IMR-90 (cell line): ENCODE results near the gene ABCC4. TPM values are rescaled to one million over a fixed set of nuclear protein-coding genes. Genes with fewer than 3 reads are reported as not detected.

Source experiments
- ATAC-seq: fragments of 200-7000 bp; cut with Tn5 transposase; 2 replicates; pipeline ENCODE4 v1.9.1; 2020; ENCODE audit warnings: low read depth, mild to moderate bottlenecking, moderate library complexity
- BruUV-seq: library from RNA; stranded (reverse); fragments of 400-500 nt; replicated peaks from 2 replicates; lab custom pipeline; 2021; lab: Mats Ljungman, UMichigan
- CTCF ChIA-PET: fragments of 300-600 bp; formaldehyde crosslinking; extraction: SDS; loops from one replicate; lab custom pipeline; 2021; ENCODE audit warnings: antibody characterized with exemption; lab: Yijun Ruan, JAX
- POLR2A ChIA-PET: fragments of 300-600 bp; sonication (Branson Sonifier 250); formaldehyde crosslinking; loops from one replicate; lab custom pipeline; 2022; ENCODE audit warnings: antibody characterized with exemption; ENCODE audit not compliant: unreplicated experiment; lab: Charles Lee
- DNase-seq: peaks from one replicate; pipeline ENCODE4 v3.0.0; 2013
- H2AFZ ChIP-seq: replicated peaks from 2 replicates; pipeline ENCODE3; 2013; ENCODE audit warnings: low read length, mild to moderate bottlenecking; ENCODE audit not compliant: poor library complexity
- H2AK5ac ChIP-seq: 2 replicates; pipeline ENCODE4 v1.6.1; 2013; ENCODE audit warnings: low read depth, low read length, inconsistent platforms
- H2AK9ac ChIP-seq: replicated peaks from 2 replicates; pipeline ENCODE3; 2013; ENCODE audit warnings: mild to moderate bottlenecking, low read depth, low read length, moderate library complexity; ENCODE audit not compliant: poor library complexity
- H2BK120ac ChIP-seq: 2 replicates; pipeline ENCODE4 v1.6.1; 2013; ENCODE audit warnings: low read depth, low read length, inconsistent platforms
- H2BK15ac ChIP-seq: 3 replicates; pipeline ENCODE4 v1.6.1; 2013; ENCODE audit warnings: low read depth, low read length, inconsistent platforms
- H2BK20ac ChIP-seq: 2 replicates; pipeline ENCODE4 v1.6.1; 2013; ENCODE audit warnings: low read depth, mild to moderate bottlenecking, inconsistent platforms, low read length, moderate library complexity
- H2BK5ac ChIP-seq: 2 replicates; pipeline ENCODE4 v1.6.1; 2013; ENCODE audit warnings: mild to moderate bottlenecking, low read depth, low read length, inconsistent platforms; ENCODE audit not compliant: poor library complexity, severe bottlenecking
- H3K14ac ChIP-seq: replicated peaks from 2 replicates; pipeline ENCODE4 v1.6.1; 2013; ENCODE audit warnings: low read depth, low read length, inconsistent platforms
- H3K18ac ChIP-seq: 2 replicates; pipeline ENCODE4 v1.6.1; 2013; ENCODE audit warnings: low read depth, low read length, control low read depth
- H3K23ac ChIP-seq: 2 replicates; pipeline ENCODE4 v1.6.1; 2013; ENCODE audit warnings: low read depth, low read length, inconsistent platforms
- H3K27ac ChIP-seq: 2 replicates; pipeline ENCODE4 v1.5.1; 2013; ENCODE audit warnings: mild to moderate bottlenecking, control low read depth, low read length; ENCODE audit not compliant: insufficient read depth
- H3K27me3 ChIP-seq: 2 replicates; pipeline ENCODE4 v1.6.1; 2013; ENCODE audit warnings: low read length; ENCODE audit not compliant: control insufficient read depth, insufficient read depth
- H3K36me3 ChIP-seq: 2 replicates; pipeline ENCODE4 v1.6.1; 2013; ENCODE audit warnings: low read length, mixed read lengths; ENCODE audit not compliant: control insufficient read depth, insufficient read depth
- H3K4ac ChIP-seq: 2 replicates; pipeline ENCODE4 v1.6.1; 2013; ENCODE audit warnings: low read depth, low read length, inconsistent platforms
- H3K4me1 ChIP-seq: 2 replicates; pipeline ENCODE4 v1.6.1; 2013; ENCODE audit warnings: low read length, mixed read lengths; ENCODE audit not compliant: control insufficient read depth, insufficient read depth
- H3K4me2 ChIP-seq: 2 replicates; pipeline ENCODE4 v1.6.1; 2013; ENCODE audit warnings: low read depth, mild to moderate bottlenecking, control low read depth, low read length, moderate library complexity
- H3K4me3 ChIP-seq: 2 replicates; pipeline ENCODE4 v1.5.1; 2013; ENCODE audit warnings: low read depth, mild to moderate bottlenecking, control low read depth, low read length, moderate library complexity; ENCODE audit not compliant: insufficient read depth
- H3K56ac ChIP-seq: 2 replicates; pipeline ENCODE4 v1.6.1; 2013; ENCODE audit warnings: low read length, inconsistent platforms; ENCODE audit not compliant: insufficient read depth; ENCODE audit errors: extremely low read depth
- H3K79me1 ChIP-seq, 2 experiments: 2 replicates each; pipeline ENCODE4 v1.6.1; 2013; ENCODE audit warnings: low read length in 2 of 2, inconsistent platforms in 1 of 2, low read depth in 1 of 2
- H3K9ac ChIP-seq: 2 replicates; pipeline ENCODE4 v1.6.1; 2013; ENCODE audit warnings: low read depth, low read length, control low read depth
- H3K9me1 ChIP-seq: 2 replicates; pipeline ENCODE4 v1.6.1; 2013; ENCODE audit warnings: low read length, inconsistent platforms; ENCODE audit not compliant: insufficient read depth
- H3K9me3 ChIP-seq: 2 replicates; pipeline ENCODE4 v1.6.1; 2013; ENCODE audit warnings: low read length; ENCODE audit not compliant: control insufficient read depth, insufficient read depth
- H4K20me1 ChIP-seq: 2 replicates; pipeline ENCODE4 v1.6.1; 2013; ENCODE audit warnings: low read length, inconsistent platforms; ENCODE audit not compliant: insufficient read depth
- H4K5ac ChIP-seq: 2 replicates; pipeline ENCODE4 v1.6.1; 2013; ENCODE audit warnings: mild to moderate bottlenecking, low read depth, low read length, control low read depth
- H4K8ac ChIP-seq, 2 experiments: 2 replicates each; pipeline ENCODE4 v1.6.1; 2013; ENCODE audit warnings: low read depth in 2 of 2, low read length in 2 of 2, control low read depth in 1 of 2, inconsistent platforms in 1 of 2
- H4K91ac ChIP-seq: 2 replicates; pipeline ENCODE4 v1.6.1; 2013; ENCODE audit warnings: low read depth, low read length, inconsistent platforms; ENCODE audit not compliant: insufficient read depth
- BHLHE40 ChIP-seq: fragments of 150-350 bp; IDR thresholded peaks from 2 replicates; pipeline ENCODE4 v1.6.1; 2016; ENCODE audit warnings: mild to moderate bottlenecking, low read depth, low read length
- CEBPB ChIP-seq: IDR thresholded peaks from 2 replicates; pipeline ENCODE4 v1.6.1; 2012; ENCODE audit warnings: low read depth, low read length, improper control_type of control experiment
- CHD1 ChIP-seq: IDR thresholded peaks from 2 replicates; pipeline ENCODE4 v1.6.1; 2012; ENCODE audit warnings: low read depth, low read length, improper control_type of control experiment
- ELK1 ChIP-seq: fragments of 150-350 bp; IDR thresholded peaks from 2 replicates; pipeline ENCODE4 v1.6.1; 2016; ENCODE audit warnings: low read depth, mild to moderate bottlenecking, low read length, moderate library complexity, borderline replicate concordance
- FOS ChIP-seq: fragments of 150-350 bp; IDR thresholded peaks from 2 replicates; pipeline ENCODE4 v1.6.1; 2016; ENCODE audit warnings: low read depth, low read length
- MAZ ChIP-seq: IDR thresholded peaks from 2 replicates; pipeline ENCODE4 v1.6.1; 2012; ENCODE audit warnings: low read depth, mild to moderate bottlenecking, low read length, improper control_type of control experiment, moderate library complexity, borderline replicate concordance
- MXI1 ChIP-seq: IDR thresholded peaks from 2 replicates; pipeline ENCODE4 v1.6.1; 2012; ENCODE audit warnings: low read depth, mild to moderate bottlenecking, low read length, moderate library complexity, borderline replicate concordance
- NFE2L2 ChIP-seq: fragments of 150-350 bp; IDR thresholded peaks from 2 replicates; pipeline ENCODE4 v1.6.1; 2016; ENCODE audit warnings: low read depth, mild to moderate bottlenecking, low read length
- POLR2A ChIP-seq: IDR thresholded peaks from 2 replicates; pipeline ENCODE4 v1.6.1; 2012; ENCODE audit warnings: mild to moderate bottlenecking, low read depth, low read length
- RAD21 ChIP-seq: IDR thresholded peaks from 2 replicates; pipeline ENCODE4 v1.6.1; 2012; ENCODE audit warnings: low read length, improper control_type of control experiment
- RCOR1 ChIP-seq: IDR thresholded peaks from 2 replicates; pipeline ENCODE4 v1.6.1; 2012; ENCODE audit warnings: mild to moderate bottlenecking, low read length, improper control_type of control experiment; ENCODE audit not compliant: insufficient replicate concordance
- RFX5 ChIP-seq: IDR thresholded peaks from 2 replicates; pipeline ENCODE4 v1.8.0; 2012; ENCODE audit warnings: low read depth, mild to moderate bottlenecking, low read length, moderate library complexity
- SMC3 ChIP-seq: fragments of 150-350 bp; IDR thresholded peaks from 2 replicates; pipeline ENCODE4 v1.6.1; 2016; ENCODE audit warnings: low read depth, mild to moderate bottlenecking, antibody characterized with exemption, low read length, moderate library complexity
- WGBS, 2 experiments: methylation state at CpG; one replicate each; pipeline versions ENCODE4 v1.1.5 to v1.1.7; 2013; ENCODE audit warnings: missing lambda C conversion rate in 2 of 2; ENCODE audit not compliant: insufficient read length in 1 of 2; ENCODE audit errors: extremely low coverage in 2 of 2; 5-methylcytosine and 5-hydroxymethylcytosine counted together
- dilution Hi-C: fragments of 300-500 bp; cut with HindIII; formaldehyde crosslinking; loops from one replicate; pipeline ENCODE4 v1.14.3; 2018; ENCODE audit warnings: low sequenced_read_pairs; ENCODE audit not compliant: unreplicated experiment
- in situ Hi-C: fragments of 300-500 bp; cut with MboI; formaldehyde crosslinking; loops from 3 replicates; pipeline ENCODE4 v1.14.3; 2019; ENCODE audit warnings: low sequenced_read_pairs, inconsistent platforms, mixed read lengths
- intact Hi-C: fragments of 100-400 bp; cut with micrococcal nuclease; formaldehyde crosslinking; loops from 2 replicates; pipeline ENCODE4 v1.10.0; 2022
- polyA plus RNA-seq, 3 experiments: library from polyadenylated mRNA; depleted of rRNA; stranded (reverse); fragments of >200 nt; gene quantifications; 2 replicates each; pipeline ENCODE4 v1.2.3, GENCODE V29; 2012; ENCODE audit warnings: low replicate concordance in 1 of 3
- total RNA-seq: library from RNA; depleted of rRNA; stranded (reverse); fragments of >200 nt; gene quantifications from 2 replicates; pipeline ENCODE4 v1.2.3, GENCODE V29; 2012

Gene ABCC4
- total and polyA plus RNA-seq, 2 of the 4 experiments (the other 2 are of a cell fraction) = 16.6 to 41.4 TPM

GRCh38 chr13:95292622-95293021 lies 8.6 kb downstream of the ABCC4 start:
- Histone ChIP-seq H2AK9ac (no peak overlapping the region), H3K27me3 (no peaks in the 10 kb centered on the region), H3K36me3 (peaks cover 21% of the 10 kb centered on the region), H2BK120ac (no peak overlapping the region), H3K79me1 (peaks cover 37 to 84% of the 10 kb centered on the region in 2 experiments), H3K4me3 (no peak overlapping the region), H3K27ac (no peak overlapping the region; the same call in 1 of the 2 replicates), H2BK20ac (no peak overlapping the region), H3K9me1 (peaks cover 28% of the 10 kb centered on the region), H4K8ac (no peak overlapping the region; a peak in 1 of 4 replicates), H3K4ac (no peak overlapping the region), H3K4me2 (no peak overlapping the region), H2AK5ac (0 out of 2 replicates have a peak overlapping the region, but pooled peaks have one; percentile 11), H3K4me1 (peaks cover 9% of the 10 kb centered on the region), H2AFZ (no peak overlapping the region), H3K9ac (no peak overlapping the region), H4K20me1 (peaks cover 69% of the 10 kb centered on the region), H4K91ac (no peak overlapping the region), H3K9me3 (no peaks in the 10 kb centered on the region), H3K56ac (no peak overlapping the region), H2BK5ac (no peak overlapping the region), H4K5ac (no peak overlapping the region), H3K23ac (no peak overlapping the region), H3K18ac (no peak overlapping the region), H2BK15ac (no peak overlapping the region), H3K14ac (0 out of 2 replicates have a peak overlapping the region, but pooled peaks have one; percentile 29)
- BruUV-seq = no TSS peak
- CTCF ChIA-PET = interaction anchor here (0.6 kb wide), 2 partner anchors 88 to 658 kb away, joined by 3 read pairs; no protein-coding TSS in a partner anchor
- no peak; the same call in 1 of the 2 replicates for ATAC-seq
- no peak for DNase-seq
- in situ Hi-C loops (no loop called here), dilution Hi-C loops (no loop called here), intact Hi-C loops (no loop called here)
- POLR2A ChIA-PET = no interaction called here
- WGBS, 2 experiments = 90% methylated on average over 5 of the region's 9 CpGs; no CpG with 5 or more reads in 1 of the 2 experiments
- TF ChIP-seq RAD21 = no peak
- TF ChIP-seq BHLHE40 = no peak
- no peak for TF ChIP-seq MAZ
- TF ChIP-seq ELK1 = no peak
- TF ChIP-seq SMC3 = no peak
- TF ChIP-seq CEBPB = no peak
- TF ChIP-seq NFE2L2 = no peak
- no peak for TF ChIP-seq RCOR1
- TF ChIP-seq POLR2A = no peak
- TF ChIP-seq RFX5 = no peak
- TF ChIP-seq CHD1 = no peak
- no peak for TF ChIP-seq MXI1
- TF ChIP-seq FOS = no peak
